ENCODE results near the gene ENTPD1. TPM values are rescaled to one million over a fixed set of nuclear protein-coding genes. Genes with fewer than 3 reads are reported as not detected.

The ENTPD1 gene
- total and polyA plus RNA-seq, 9 of the 15 experiments (the other 6 are each of a cell fraction or from before 2014, with no cell fraction given) = 0.07 to 1.5 (median 0.37) TPM

- no peaks in the 10 kb centered on the region for H3K79me2 ChIP-seq (ENCODE audit: control insufficient read depth, insufficient read depth, low read length)
- ChIA-PET CTCF (ENCODE audit: low intra/inter-chr PET ratio) (interaction anchor here (2.5 kb wide), 1 partner anchor 171 kb away, joined by 21 read pairs; the partner anchor contains the start of gene TCTN3), POLR2A (no interaction called here)
- H3K9ac ChIP-seq (ENCODE audit: insufficient read depth in 1 of 2, low read depth in 2 of 2, low read length in 2 of 2) = no peak overlapping the region
- H3K36me3 ChIP-seq (ENCODE audit: control insufficient read depth, insufficient read depth, low read length) = no peaks in the 10 kb centered on the region
- H4K20me1 ChIP-seq (replicated peaks; ENCODE audit: control insufficient read depth, insufficient read depth, low read length) = no peaks in the 10 kb centered on the region
- H3K27me3 ChIP-seq (ENCODE audit: control insufficient read depth in 2 of 2, insufficient read depth in 2 of 2, low read length in 2 of 2) = no peaks in the 10 kb centered on the region
- H3K9me1 ChIP-seq (ENCODE audit: control insufficient read depth, insufficient read depth, low read length) = no peaks in the 10 kb centered on the region
- H3K4me2 ChIP-seq (ENCODE audit: insufficient read depth, low read length) = no peak overlapping the region
- WGBS (ENCODE audit: insufficient coverage, low coverage, missing lambda C conversion rate) = 54% methylated on average over 6 of the region's 6 CpGs
- BruUV-seq (replicated peaks) = no TSS peak
- H3K27ac ChIP-seq (ENCODE audit: extremely low read depth, low read depth, low read length) = no peak overlapping the region
- no peak overlapping the region for H3K4me3 ChIP-seq
- no peak for FAIRE-seq
- no peaks in the 10 kb centered on the region for H3K4me1 ChIP-seq (replicated peaks in 1 of 2; ENCODE audit: control insufficient read depth in 2 of 2, insufficient read depth in 2 of 2, low read length in 2 of 2)
- intact Hi-C loops (cut with micrococcal nuclease) (loop anchor here (2.0 kb wide), 1 partner anchor 171 kb away; no protein-coding TSS in a partner anchor), in situ Hi-C loops (cut with MboI) (no loop called here)
- H3K9me3 ChIP-seq (replicated peaks; ENCODE audit: control insufficient read depth, insufficient read depth, low read depth, low read length) = no peaks in the 10 kb centered on the region
- DNase-seq (ENCODE audit: extremely low read depth in 1 of 4, low spot score in 3 of 4) = no peak
- ATAC-seq = no peak
- no peak overlapping the region for H2AFZ ChIP-seq (ENCODE audit: low read depth, low read length)
- TF ChIP-seq POLR2AphosphoS5 (IDR thresholded peaks at IDR 0.05; ENCODE audit: control insufficient read depth, insufficient read depth, low read depth, low read length) (no peak), NR2F6 (CRISPR knock-in tag; IDR thresholded peaks at IDR 0.05) (no peak), ZNF146 (CRISPR knock-in tag; IDR thresholded peaks at IDR 0.05; ENCODE audit: unreplicated experiment) (no peak), RNF219 (CRISPR knock-in tag; IDR thresholded peaks at IDR 0.05) (no peak), ERF (CRISPR knock-in tag; IDR thresholded peaks at IDR 0.05) (no peak), CREBBP (IDR thresholded peaks at IDR 0.05; ENCODE audit: low read depth, low read length) (no peak), AFF4 (CRISPR knock-in tag; IDR thresholded peaks at IDR 0.05) (no peak), ARID3B (CRISPR knock-in tag; IDR thresholded peaks at IDR 0.05; ENCODE audit: borderline replicate concordance) (no peak)
These were observed 110.0 kb downstream of the ENTPD1 start for GRCh38 chr10:95865814-95866466.

All from K562 (cell line).